Measurements from ENCODE around the gene DEPDC5.

Gene DEPDC5

GRCh38 chr22:31891366-31892079 lies 137.7 kb downstream of the DEPDC5 start:
- DNase-seq (ENCODE audit: low read depth in 2 of 2, low spot score in 1 of 2) = no peak

DNA sequence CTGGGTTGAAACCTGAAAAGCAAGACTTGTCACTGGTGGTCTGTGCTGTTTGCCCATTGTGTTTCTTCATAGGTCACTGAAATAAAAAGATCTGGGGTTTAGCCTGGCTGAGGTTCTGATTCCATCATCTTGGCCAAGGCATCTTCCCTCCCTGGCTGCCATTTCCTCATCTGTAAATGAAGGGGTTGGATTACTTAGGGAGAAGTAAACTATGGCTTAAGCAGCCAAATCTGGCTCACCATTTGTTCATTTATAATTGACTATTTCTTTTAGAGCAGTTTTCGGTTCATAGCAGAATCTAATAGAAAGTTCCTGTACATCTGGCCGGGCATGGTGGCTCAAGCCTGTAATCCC lies 138.2 kb downstream of the DEPDC5 start:
- no peak for DNase-seq (ENCODE audit: low read depth in 2 of 2, low spot score in 1 of 2)

GRCh38 chr22:31893460-31893859 lies 139.6 kb downstream of the DEPDC5 start:
- no peak for DNase-seq (ENCODE audit: low read depth in 2 of 2, low spot score in 1 of 2)

DNA sequence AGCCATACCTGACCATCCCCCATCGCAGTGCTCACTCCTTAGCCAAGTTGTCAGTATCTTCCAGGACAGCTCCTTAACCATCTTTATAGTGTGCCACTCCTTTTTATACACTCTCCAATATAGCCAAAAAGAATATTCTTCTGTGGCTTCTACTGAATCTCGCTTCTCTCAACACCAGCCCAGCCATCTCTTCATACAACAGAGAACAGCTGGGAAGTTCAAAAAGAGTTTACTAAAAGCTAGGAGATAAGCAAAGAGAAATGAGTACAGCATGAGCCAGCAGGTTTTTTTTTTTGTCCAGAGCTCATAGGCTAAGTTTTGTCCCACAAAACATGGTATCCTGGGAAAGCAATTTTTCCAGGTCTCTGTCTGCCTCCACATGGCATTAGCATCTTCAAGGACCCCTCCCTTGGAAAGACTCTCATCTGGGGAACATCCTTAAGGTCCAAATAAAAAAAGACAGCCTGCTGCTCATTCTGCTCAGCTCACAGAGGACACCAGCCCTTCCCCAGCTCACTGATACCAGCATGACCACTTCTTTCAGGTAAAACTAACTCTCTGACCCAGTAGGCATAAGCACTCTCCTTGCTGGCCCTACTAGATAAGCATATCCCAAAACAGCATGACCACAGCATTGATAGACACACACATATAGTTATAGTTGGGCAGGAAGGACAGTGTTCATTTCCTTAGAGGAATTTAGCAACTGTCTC lies 141.7 kb downstream of the DEPDC5 start:
- DNase-seq (ENCODE audit: low read depth in 2 of 2, low spot score in 1 of 2) = no peak

GRCh38 chr22:31896472-31896871 lies 142.7 kb downstream of the DEPDC5 start:
- DNase-seq (ENCODE audit: low read depth in 2 of 2, low spot score in 1 of 2) = no peak

- DNase-seq (ENCODE audit: low read depth in 2 of 2, low spot score in 1 of 2) = no peak
These were observed 144.3 kb downstream of the DEPDC5 start for GRCh38 chr22:31897842-31898805.

DNA sequence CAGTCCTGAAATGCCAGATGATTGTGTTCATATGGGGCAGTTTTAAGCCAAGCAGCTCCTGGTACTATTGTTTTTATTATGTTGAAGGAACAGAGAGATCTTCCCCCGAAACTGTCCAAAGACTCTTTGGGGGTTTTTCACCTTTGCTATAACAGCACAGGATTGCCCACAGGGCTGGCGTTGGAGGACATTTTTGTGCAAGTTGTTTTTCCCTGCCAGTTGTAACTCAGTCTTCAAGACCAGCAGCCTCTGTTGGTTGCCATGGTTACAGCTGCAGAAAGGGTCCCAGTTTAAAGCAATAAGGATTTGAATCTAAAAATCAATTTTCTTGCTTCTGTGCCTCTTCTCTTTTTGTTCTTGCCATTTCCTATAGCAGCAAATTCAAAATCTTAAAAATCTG lies 145.1 kb downstream of the DEPDC5 start:
- no peak for DNase-seq (ENCODE audit: low read depth in 2 of 2, low spot score in 1 of 2)

GRCh38 chr22:31899669-31900068 lies 145.8 kb downstream of the DEPDC5 start:
- no peak for DNase-seq (ENCODE audit: low read depth in 2 of 2, low spot score in 1 of 2)

DNA sequence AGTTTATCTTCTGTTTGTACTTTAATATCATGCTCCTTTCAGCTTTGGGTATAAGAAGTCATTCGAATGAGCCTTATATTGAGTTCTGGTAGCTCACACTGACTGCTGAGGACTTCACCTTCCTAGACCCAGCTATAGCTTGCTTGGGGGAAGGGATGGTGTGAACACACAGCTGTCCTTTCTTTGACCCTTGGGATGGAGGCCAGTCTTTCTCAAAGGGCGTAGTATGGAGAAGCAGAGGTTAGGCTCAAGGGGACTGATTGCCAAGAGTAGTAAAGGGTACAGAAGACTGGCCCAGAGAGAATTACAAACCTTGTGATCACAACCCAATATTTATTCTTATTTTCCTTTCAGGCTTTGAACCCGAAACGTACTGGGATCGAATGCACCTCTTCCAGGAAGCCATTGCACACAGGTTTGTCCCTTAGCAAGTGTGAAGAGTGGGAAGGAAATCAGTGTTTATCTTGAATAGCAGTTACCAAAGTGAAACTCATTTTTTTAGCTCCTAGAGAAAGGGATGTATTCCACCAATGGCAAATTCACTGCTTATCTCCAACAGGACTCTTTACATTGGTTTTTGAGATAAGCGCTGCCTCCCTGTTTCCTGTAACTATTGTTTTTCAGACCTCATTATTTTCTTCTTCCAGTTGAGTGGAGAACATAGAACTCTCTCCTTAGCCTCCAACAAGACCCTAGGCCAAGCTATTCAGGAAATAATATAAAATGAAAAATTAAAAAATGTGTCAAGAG lies 147.7 kb downstream of the DEPDC5 start:
- no peak for DNase-seq (ENCODE audit: low read depth in 2 of 2, low spot score in 1 of 2)

DNA sequence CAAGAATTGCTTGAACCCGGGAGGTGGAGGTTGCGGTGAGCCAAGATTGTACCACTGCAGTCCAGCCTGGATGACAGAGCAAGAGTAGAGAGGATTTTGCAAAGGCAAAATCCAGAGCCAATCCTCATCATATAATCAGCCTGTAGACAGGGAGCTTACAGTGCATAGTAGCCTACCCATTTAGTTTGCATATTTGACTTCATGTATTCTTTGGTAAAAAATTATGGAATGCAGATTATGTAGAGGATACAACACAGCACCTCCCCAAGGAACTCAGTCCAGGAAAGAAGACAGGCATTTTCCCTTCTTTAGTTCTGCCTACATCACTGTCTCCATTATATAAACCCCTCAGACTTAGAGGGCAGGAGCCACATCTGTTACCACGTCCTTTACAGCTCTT lies 150.8 kb downstream of the DEPDC5 start:
- no peak for DNase-seq (ENCODE audit: low read depth in 2 of 2, low spot score in 1 of 2)

DNA sequence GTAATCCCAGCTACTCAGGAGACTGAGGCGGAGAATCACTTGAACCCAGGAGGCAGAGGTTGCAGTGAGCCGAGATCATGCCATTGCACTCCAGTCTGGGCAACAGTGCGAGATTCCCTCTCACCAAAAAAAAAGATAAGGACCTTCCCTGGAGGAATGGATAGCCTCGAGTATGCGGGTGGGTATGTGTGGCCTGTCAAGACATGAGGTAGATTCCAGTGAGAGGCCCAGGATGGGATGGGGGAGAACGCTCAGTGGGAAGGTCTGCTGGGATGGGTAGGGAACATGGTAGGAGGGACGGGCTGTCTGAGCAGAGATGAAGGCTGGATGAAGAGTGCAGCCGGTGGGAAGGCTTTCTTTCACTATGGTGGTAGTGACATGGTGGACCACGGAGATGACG lies 151.5 kb downstream of the DEPDC5 start:
- DNase-seq (ENCODE audit: low read depth in 2 of 2, low spot score in 1 of 2) = no peak

GRCh38 chr22:31906086-31906485 lies 152.3 kb downstream of the DEPDC5 start:
- DNase-seq (ENCODE audit: low read depth in 2 of 2, low spot score in 1 of 2) = no peak

DNA sequence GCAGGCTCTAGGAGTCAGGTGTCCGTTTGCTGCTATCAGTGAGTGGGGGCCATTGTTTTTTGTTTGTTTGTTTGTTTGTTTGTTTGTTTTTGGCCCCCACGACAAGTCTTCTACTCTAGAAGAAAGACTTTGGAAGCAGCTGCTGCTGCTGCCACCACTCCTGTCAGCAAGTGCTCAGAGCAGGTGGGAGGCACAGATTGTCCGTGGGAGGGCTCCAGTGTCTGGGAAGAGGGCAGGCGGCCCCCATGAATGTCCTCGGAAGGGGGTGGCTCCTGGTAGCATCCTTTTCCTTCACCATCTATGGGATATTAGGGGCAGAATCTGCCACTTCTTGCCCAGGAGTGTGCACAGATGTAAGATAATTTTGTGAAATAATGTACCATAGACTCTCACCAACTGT lies 152.8 kb downstream of the DEPDC5 start:
- DNase-seq (ENCODE audit: low read depth in 2 of 2, low spot score in 1 of 2) = no peak

- no peak for DNase-seq (ENCODE audit: low read depth in 2 of 2, low spot score in 1 of 2)
These were observed 156.2 kb downstream of the DEPDC5 start for GRCh38 chr22:31909977-31910376.

- no peak for DNase-seq (ENCODE audit: low read depth in 2 of 2, low spot score in 1 of 2)
These were observed 158.0 kb downstream of the DEPDC5 start for GRCh38 chr22:31911565-31912406.

DNA sequence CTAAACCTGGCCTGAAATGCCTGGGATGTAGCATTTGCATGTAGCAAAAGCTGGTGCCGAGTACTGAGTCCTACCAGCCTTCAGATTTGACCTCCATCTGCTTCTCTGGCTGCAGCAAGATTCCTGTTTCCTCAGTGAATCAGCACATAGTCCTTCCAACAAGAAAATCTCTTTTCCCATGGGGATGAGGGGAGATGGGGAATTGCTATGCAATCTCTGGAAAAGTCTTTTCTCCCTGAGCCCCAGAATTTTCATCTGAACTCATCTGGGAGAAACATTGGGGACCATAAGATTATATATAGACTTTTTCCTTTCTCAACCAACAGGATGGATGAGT lies 158.6 kb downstream of the DEPDC5 start:
- no peak for DNase-seq (ENCODE audit: low read depth in 2 of 2, low spot score in 1 of 2)

- no peak for DNase-seq (ENCODE audit: low read depth in 2 of 2, low spot score in 1 of 2)
These were observed 161.8 kb downstream of the DEPDC5 start for GRCh38 chr22:31915586-31915985.

- DNase-seq (ENCODE audit: low read depth in 2 of 2, low spot score in 1 of 2) = no peak
These were observed 163.6 kb downstream of the DEPDC5 start for GRCh38 chr22:31917227-31917921.

DNA sequence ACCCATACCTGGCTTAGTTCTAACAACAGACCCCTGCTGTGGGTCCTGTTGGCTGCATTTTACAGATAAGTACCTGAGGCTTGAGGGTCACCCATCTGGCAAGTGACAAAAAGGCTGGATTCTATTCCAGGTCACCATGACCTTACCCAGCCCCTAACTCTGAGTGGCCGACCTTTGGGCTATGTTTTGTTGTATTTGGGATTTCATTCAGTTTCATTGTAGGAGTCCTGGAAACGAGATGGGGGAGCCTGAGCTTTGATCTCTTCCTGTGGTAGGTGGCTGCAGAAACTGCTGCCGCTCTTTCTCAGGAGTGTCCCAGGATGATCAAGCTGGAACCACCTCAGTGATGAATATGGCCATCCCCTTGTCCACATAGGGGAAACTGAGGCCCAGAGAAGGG lies 165.9 kb downstream of the DEPDC5 start:
- DNase-seq (ENCODE audit: low read depth in 2 of 2, low spot score in 1 of 2) = no peak

DNA sequence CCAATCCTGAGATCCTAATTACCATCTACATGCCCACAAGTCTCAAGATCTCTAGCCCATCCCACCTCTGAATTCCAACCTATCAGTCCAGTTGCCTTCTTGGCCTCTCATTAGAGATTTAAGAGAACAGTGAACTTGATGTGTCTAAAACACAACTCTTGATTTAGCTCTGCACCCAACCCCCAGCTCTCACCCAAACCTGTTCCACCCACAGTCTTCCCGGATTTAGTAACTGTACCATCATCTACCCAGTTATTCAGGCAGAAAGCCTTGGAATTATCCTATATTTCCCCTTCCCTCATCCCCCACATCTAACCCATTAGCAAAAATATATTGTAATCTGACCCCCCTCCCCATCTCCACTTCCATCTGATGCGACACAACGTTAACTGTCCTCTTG lies 166.5 kb downstream of the DEPDC5 start:
- DNase-seq (ENCODE audit: low read depth in 2 of 2, low spot score in 1 of 2) = no peak

Data from stimulated activated CD8-positive, alpha-beta memory T cell treated with anti-CD3 and anti-CD28 coated beads, Interleukin-4, amount 100 ng/mL, for 4 hours (primary cell).